ENCODE results near the gene RNASE13. TPM values are rescaled to one million over a fixed set of nuclear protein-coding genes. Genes with fewer than 3 reads are reported as not detected.

RNASE13 gene
- total RNA-seq, 1 experiment from 2014 or later: 0.15 TPM

GRCh38 chr14:21072781-21073339 lies 38.3 kb upstream of the RNASE13 start:
- BruUV-seq (replicated peaks): no TSS peak
- RAD21 ChIA-PET (ENCODE audit: low non-redundant PET in 1 of 2, low total read pairs in 2 of 2, uncharacterized antibody in 2 of 2, unreplicated experiment in 2 of 2): no interaction called here
- CTCF ChIA-PET: no interaction called here

More at GRCh38 chr14:21072781-21073339, 38.3 kb upstream of the RNASE13 start:
- Histone ChIP-seq H3K4me1 (ENCODE audit: control insufficient read depth in 1 of 2, insufficient read depth in 2 of 2, low read length in 2 of 2) (peaks cover 7 to 28% of the 10 kb centered on the region in 2 experiments), H3K4me3 (replicated peaks in 1 of 2; ENCODE audit: low read depth in 1 of 2, low read length in 2 of 2) (no peak overlapping the region), H3K27me3 (ENCODE audit: insufficient read depth, low read length) (0 out of 2 replicates have a peak, but pooled peaks cover 4% of the 10 kb centered on the region), H4K20me1 (ENCODE audit: insufficient read depth) (no peaks in the 10 kb centered on the region), H3K36me3 (ENCODE audit: control insufficient read depth in 1 of 2, insufficient read depth in 2 of 2, low read length in 2 of 2) (no peaks in the 10 kb centered on the region), H3K4me2 (ENCODE audit: low read length) (no peak overlapping the region), H3K9me2 (ENCODE audit: insufficient read depth) (no peaks in the 10 kb centered on the region), H3K9me3 (ENCODE audit: control insufficient read depth in 1 of 2, insufficient read depth in 1 of 2, low read depth in 1 of 2, low read length in 2 of 2) (no peaks in the 10 kb centered on the region), H3K79me2 (ENCODE audit: insufficient read depth, low read length) (no peaks in the 10 kb centered on the region), H3K9ac (ENCODE audit: low read length) (no peak overlapping the region), H2AFZ (ENCODE audit: low read depth, low read length, poor library complexity, severe bottlenecking) (no peak overlapping the region), H3K27ac (ENCODE audit: low read depth, low read length) (no peak overlapping the region)
- TF ChIP-seq POLR2A (IDR thresholded peaks at IDR 0.05; ENCODE audit: borderline replicate concordance, extremely low read depth, insufficient read depth, insufficient read length) (no peak), CTCF (IDR thresholded peaks at IDR 0.05 in 2 of 3, conservative IDR thresholded peaks at IDR 0.05 in 1 of 3; ENCODE audit: borderline replicate concordance in 1 of 3, insufficient read depth in 1 of 3, low read depth in 2 of 3, low read length in 2 of 3) (no peak), REST (IDR thresholded peaks at IDR 0.05; ENCODE audit: low read depth) (no peak), SRF (IDR thresholded peaks at IDR 0.05; ENCODE audit: low read depth) (no peak), FOSL1 (IDR thresholded peaks at IDR 0.05; ENCODE audit: low read depth) (no peak), CBX3 (IDR thresholded peaks at IDR 0.05; ENCODE audit: low read depth) (no peak), MAX (IDR thresholded peaks at IDR 0.05) (no peak), ATF3 (IDR thresholded peaks at IDR 0.05) (no peak), SIN3A (IDR thresholded peaks at IDR 0.05; ENCODE audit: low read depth) (no peak), EZH2phosphoT487 (IDR thresholded peaks at IDR 0.05; ENCODE audit: borderline replicate concordance) (no peak), ZBTB33 (IDR thresholded peaks at IDR 0.05; ENCODE audit: extremely low read depth, insufficient replicate concordance, low read length) (no peak), POLR2AphosphoS5 (IDR thresholded peaks at IDR 0.05; ENCODE audit: low read depth, low read length) (no peak), TCF7L2 (IDR thresholded peaks at IDR 0.05; ENCODE audit: borderline replicate concordance, extremely low read depth, insufficient read depth, insufficient read length) (no peak), ZNF274 (IDR thresholded peaks at IDR 0.05; ENCODE audit: low read depth, low read length) (no peak), CEBPB (IDR thresholded peaks at IDR 0.05; ENCODE audit: low read depth) (no peak), EZH2 (IDR thresholded peaks at IDR 0.05) (no peak), RAD21 (IDR thresholded peaks at IDR 0.05; ENCODE audit: low read depth) (no peak), ZFX (IDR thresholded peaks at IDR 0.05) (no peak), EGR1 (IDR thresholded peaks at IDR 0.05; ENCODE audit: low read depth) (no peak), SP1 (IDR thresholded peaks at IDR 0.05; ENCODE audit: low read depth) (no peak)
- intact Hi-C loops (cut with micrococcal nuclease): no loop called here
- DNase-seq (ENCODE audit: low read depth, low spot score) (no peak), ATAC-seq (no peak)
- POLR2A ChIA-PET: no interaction called here
